NCI-H187 treated with DMSO at 0.1 percent for 48 hours (cell line): ENCODE results near the gene ATP6V1F.

Source experiments
- DNase-seq: peaks from one replicate; lab custom pipeline; 2025; lab: John Stamatoyannopoulos, UW

Gene ATP6V1F

GRCh38 chr7:128884561-128885369, 22.1 kb downstream of the ATP6V1F start:
- DNase-seq, result no peak

- no peak for DNase-seq
Observed at GRCh38 chr7:128885370-128886187, 22.9 kb downstream of the ATP6V1F start.

- no peak for DNase-seq
Observed at GRCh38 chr7:128886391-128887168, 23.9 kb downstream of the ATP6V1F start.

- no peak for DNase-seq
Observed at GRCh38 chr7:128887169-128888038, 24.7 kb downstream of the ATP6V1F start.

GRCh38 chr7:128888039-128888755, 25.5 kb downstream of the ATP6V1F start:
- no peak for DNase-seq

GRCh38 chr7:128888756-128889095, 26.1 kb downstream of the ATP6V1F start:
- no peak for DNase-seq

- DNase-seq, result no peak
Observed at GRCh38 chr7:128889121-128889520, 26.5 kb downstream of the ATP6V1F start.

GRCh38 chr7:128890306-128891109, 27.9 kb downstream of the ATP6V1F start:
- no peak for DNase-seq

GRCh38 chr7:128891110-128891941, 28.7 kb downstream of the ATP6V1F start:
- no peak for DNase-seq

GRCh38 chr7:128891942-128892269, 29.2 kb downstream of the ATP6V1F start:
- DNase-seq, result no peak

- DNase-seq, result no peak
Observed at GRCh38 chr7:128892521-128893250, 30.0 kb downstream of the ATP6V1F start.

- no peak for DNase-seq
Observed at GRCh38 chr7:128893251-128894100, 30.8 kb downstream of the ATP6V1F start.

GRCh38 chr7:128894101-128894440, 31.4 kb downstream of the ATP6V1F start:
- no peak for DNase-seq

GRCh38 chr7:128895320-128895719, 32.7 kb downstream of the ATP6V1F start:
- no peak for DNase-seq

- DNase-seq, result no peak
Observed at GRCh38 chr7:128899392-128899791, 36.7 kb downstream of the ATP6V1F start.

- no peak for DNase-seq
Observed at GRCh38 chr7:128900237-128900636, 37.6 kb downstream of the ATP6V1F start.

GRCh38 chr7:128902761-128903585, 40.3 kb downstream of the ATP6V1F start:
- DNase-seq, result no peak
